ENCODE measurements around the gene MTFP1.
"Not testable (repeated sequence)": the region's sequence is repeated elsewhere in the genome, so short reads cannot be mapped to it uniquely, and the experiment has no call there.

MTFP1 gene

DNA sequence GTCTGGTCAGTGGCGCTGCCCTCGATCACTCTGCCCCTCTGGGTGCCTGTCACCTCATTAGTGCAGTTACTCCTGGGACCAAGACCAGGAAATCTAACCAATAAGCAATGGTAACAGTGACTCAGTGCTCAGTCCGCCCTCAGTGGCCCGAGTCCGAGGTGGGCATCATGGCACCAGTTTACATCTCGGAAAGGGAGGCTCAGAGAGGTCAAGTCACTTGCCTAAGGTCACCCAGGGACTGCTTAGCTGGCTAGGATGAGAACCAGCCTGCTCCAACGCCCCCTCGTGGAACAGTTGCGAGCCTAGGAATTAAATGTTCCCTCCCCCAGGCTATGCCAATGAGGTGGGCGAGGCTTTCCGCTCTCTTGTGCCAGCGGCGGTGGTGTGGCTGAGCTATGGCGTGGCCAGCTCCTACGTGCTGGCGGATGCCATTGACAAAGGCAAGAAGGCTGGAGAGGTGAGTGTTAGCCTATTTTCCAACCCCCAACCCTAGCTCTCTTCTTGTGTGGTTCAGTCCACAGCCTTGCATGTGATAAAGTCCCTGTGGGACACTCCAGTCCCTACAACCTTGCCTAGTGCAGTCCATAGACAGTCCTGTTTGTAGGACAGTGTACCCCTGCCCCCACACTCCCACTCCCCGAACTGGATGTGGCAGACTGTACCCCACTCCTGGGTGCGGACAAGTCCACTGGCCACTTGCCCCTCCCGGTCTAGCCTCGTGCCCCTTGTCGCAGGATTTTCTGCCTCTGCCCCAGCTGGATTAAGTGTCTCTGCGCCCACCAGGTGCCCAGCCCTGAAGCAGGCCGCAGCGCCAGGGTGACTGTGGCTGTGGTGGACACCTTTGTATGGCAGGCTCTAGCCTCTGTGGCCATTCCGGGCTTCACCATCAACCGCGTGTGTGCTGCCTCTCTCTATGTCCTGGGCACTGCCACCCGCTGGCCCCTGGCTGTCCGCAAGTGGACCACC, 1.1 kb downstream of the MTFP1 start:
- peak; percentile 81 for DNase-seq

DNA sequence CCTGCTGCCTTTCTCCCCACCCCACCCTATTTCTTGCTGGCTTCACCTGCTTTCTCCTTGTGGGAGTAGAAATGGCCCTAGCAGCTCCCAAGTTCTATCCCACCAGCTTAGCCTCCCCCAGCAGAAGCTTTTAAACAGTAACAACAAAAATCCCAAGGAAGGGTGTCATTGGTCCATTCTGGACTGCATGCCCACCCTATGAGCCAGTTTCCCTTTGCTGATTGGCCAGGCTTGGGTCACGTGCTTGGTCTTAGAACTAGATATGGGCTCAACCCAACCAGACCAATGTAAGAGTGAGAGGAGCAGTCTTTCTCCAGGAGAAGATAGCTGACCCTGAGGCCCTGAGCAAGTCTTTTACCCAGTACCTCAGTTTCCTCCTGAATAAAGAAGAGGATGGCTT, 2.3 kb downstream of the MTFP1 start:
- no peak for DNase-seq

DNA sequence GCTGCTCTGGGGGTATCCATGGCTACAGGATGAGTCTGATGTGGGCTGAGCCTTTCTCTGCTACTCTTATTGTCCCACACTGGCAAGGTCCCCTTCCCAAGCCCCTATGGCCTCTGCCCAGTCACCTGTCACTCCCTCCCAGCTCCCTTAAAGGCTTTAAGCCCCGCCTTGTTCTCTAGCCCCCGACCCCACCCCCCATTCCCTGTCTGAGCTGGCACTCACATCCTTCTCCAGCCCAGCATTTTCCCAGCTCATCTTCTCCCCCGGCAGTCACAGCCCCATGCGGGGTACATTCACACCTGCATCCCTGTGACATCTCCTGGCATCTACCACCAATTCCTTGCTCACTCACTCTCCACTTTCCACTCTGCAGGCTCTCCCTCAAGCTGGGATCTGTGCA, 4.3 kb downstream of the MTFP1 start:
- DNase-seq, result no peak

DNA sequence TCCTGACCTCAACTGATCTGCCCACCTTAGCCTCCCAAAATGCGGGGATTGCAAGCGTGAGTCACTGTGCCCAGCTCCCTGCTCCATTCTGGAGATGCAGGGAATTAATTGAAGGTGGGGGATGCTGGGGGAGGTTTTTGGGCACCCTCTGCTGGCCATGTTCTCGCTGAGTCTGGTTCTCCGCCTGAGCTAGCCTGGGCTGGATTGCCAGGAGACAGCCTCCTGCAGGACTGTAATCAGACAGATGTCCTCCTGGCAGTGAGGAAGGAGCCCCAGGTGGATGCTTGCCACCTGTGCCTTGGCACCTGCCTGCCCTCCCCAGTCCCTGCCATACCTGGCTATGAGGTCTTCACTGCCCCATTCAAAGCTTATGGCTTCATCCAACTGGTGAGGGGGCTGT, 5.4 kb downstream of the MTFP1 start:
- DNase-seq, result no peak

DNA sequence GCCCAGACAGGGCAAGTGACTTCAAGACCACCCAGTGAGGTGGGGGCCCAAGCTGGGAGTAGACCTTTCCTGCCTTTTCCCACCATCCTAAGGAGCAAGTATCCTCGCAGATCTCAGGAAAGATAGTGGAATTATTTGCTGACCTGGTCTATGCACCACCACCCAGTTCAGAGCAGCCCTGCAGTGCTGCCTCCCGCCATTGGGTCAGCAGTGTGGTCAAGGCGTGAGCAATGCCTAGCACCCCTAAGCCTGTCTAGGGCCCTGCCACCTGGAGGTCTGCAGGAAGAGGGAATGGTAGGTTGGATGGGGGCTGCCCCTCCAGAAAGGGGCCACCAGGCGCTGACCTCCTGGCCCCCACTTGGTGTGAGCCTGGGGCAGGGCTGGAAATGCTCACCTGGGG, 6.5 kb downstream of the MTFP1 start:
- DNase-seq, result no peak

DNA sequence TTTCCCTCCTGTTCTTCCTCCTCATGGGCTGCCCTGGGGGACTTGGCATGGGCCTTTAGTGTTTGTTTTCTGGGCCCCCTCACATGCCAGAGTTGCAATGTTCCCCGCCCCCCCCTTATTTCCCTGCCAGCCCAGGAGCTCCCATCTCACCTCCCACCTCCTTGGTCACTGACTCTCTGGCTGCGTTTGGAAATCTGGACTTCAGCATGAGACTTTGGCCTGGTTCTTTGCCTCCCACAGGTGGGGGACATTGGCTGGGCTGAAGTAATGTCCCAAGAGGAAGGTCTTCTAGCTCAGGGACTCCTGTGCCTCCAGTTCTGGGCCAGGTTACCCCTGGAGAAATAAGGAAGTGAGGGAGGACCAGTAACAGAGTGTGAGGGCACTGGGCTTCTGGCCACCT, 7.0 kb downstream of the MTFP1 start:
- no peak for DNase-seq

DNA sequence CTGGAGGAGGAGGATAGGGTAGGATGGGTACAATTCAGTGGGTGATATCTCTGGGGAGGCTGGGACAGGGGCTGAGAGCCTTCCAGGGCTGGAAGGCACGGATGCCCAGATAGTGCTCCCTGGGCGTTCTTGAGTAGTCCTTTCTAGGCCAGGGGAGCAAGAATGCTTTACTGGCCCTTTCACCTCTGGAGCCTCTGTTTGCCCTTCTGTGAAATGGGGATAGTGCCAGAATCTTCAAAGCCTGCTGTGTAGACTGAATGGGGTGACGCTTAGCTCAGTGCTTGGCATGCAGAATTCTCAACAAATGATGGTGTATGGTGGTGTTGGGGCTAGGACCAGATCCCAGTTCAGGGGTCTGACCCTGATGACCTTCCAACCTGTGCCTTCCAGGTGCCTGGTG, 7.7 kb downstream of the MTFP1 start:
- no peak for DNase-seq

DNA sequence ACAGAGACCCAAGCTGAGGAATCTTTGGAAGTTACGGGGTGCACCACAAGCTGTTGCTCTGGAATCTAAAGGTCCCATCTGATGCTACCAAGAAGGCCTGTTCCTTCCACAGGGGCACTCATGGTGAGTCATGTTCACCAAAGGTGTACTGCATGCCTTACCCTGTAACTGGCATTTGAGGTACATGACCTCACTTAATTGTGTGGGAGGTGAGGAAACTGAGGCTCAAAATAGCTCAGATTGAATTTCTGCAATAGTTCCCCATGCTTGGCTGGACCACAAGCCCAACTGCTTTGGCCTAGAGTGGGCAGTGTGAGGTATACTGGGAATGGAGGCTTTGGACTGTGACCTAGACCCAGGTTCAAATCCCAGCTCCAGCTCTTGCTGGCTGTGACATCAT, 8.2 kb downstream of the MTFP1 start:
- DNase-seq, result no peak

DNA sequence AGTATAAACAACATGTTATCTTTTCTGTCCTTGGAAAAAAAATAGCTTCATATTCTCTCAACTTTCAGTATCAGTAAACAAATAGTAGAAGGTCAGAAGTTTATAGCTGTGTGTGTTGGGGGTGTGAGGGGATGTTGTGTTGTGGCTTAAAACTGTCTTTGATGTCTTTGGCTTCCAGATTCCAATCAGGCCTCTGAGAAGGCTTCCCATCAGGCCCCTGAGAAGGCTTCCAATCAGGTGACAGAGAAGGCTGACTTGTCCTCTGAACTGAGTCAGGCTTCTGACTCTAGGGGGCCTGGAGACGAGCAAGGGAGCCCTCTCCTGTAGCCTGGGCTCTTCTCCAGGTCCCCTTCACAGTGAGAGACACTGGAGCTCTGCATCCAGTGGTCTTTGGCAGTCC, 9.3 kb downstream of the MTFP1 start:
- no peak for DNase-seq

DNA sequence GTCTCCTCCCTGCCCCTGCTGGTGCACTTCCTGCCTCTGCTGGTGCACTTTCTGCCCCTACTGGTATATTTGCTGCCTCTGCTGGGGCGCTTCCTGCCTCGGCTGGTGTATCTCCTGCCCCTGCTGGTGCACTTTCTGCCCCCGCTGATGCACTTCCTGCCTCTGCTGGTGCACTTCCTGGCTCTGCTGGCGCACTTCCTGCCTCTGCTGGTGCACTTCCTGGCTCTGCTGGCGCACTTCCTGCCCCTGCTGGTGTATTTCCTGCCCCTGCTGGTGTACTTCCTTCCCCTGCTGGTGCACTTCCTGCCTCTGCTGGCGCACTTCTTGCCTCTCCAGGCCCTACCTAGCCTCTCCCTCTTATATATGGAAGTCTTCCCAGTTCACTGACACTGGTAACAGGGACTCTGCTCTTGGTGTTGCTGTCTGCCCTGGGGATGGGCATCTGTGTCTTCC, 10.1 kb downstream of the MTFP1 start:
- no peak for DNase-seq

DNA sequence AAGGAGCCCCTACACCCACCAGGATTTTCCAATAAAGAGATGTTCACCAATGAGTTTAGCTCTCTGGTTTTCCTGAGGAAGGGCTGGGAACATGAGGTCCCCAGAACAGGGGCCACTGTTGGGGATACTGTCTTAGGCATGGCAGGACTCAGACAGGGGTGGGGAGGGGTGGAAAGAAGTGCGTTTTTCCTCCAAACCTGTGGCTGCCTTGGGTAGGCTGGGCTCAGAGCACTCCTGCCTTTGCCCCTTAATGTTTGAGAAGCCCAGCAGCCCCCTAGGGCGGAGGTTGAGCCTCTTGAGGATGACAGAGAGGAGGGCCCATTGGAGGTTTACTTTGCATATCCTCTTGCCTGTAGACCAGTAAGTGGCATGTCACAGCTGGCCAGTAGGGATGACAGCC, 10.6 kb downstream of the MTFP1 start:
- DNase-seq, result no peak

DNA sequence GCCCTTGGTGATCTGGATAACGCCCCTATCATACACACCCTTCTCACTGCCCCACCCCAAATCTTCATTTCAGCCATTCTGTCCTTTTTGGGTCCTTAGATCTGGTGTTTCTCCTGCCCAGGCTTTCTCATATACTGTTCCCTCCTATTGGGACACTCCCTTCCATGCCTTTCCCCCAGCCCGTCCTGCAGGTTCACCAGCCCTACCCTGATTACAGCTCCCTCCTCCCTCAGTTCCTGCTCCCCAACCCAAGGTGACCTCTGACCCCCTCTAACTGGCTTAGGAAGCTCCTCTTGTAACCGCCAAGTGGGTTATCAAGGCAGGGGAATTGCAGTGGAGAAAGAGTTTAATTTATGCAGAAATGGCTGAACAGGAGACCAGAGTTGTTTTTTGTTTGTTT, 13.0 kb downstream of the MTFP1 start:
- no peak for DNase-seq

DNA sequence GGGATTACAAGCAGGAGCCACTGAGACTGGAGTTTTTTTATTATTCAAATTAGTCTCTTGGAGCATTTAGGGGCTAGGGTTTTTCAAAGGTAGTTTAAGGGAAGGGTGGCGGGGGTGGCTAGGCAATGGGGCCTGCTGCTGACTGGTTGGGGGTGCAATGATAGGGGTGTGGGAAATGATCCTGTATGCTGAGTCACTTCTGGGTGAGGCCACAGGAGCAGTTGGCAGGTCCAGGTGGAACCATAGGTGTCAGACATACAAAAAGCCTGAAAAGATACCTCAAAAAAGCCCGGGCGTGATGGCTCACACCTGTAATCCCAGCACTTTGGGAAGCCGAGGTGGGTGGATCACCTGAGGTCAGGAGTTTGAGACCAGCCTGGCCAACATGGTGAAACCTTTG, 13.7 kb downstream of the MTFP1 start:
- DNase-seq, result no peak

DNA sequence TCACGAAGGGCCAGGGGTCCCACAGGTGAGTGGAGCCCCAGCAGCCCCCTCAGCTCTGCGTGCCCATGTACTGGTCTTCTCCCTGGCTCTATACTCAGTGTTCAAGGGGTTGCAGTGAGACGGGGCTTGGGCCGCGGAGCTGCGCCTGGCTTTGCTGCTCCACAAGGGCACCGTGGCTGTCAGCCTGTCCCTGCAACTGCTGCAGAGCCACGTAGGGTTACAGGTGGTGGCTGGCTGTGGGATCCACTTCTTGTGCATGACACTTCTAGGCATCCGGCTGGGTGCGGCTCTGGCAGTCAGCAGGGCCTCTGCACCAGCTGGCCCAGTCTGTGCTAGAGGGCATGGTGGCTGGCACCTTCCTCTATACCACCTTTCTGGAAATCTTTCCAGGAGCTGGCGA, 14.3 kb downstream of the MTFP1 start:
- no peak for DNase-seq

DNA sequence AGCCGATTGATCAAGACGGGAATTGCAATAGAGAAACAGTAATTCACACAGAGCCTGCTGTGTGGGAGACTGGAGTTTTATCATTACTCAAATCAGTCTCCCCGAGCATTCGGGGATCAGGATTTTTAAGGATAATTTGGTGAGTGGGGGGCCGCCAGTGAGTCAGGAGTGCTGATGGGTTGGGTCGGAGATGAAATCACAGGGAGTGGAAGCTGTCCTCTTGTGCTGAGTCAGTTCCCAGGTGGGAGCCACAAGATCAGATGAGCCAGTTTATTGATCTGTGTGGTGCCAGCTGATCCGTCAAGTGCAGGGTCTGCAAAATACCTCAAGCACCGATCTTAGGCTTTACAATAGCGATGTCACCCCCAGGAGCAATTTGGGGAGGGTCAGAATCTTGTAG, 15.5 kb downstream of the MTFP1 start:
- no peak for DNase-seq

DNA sequence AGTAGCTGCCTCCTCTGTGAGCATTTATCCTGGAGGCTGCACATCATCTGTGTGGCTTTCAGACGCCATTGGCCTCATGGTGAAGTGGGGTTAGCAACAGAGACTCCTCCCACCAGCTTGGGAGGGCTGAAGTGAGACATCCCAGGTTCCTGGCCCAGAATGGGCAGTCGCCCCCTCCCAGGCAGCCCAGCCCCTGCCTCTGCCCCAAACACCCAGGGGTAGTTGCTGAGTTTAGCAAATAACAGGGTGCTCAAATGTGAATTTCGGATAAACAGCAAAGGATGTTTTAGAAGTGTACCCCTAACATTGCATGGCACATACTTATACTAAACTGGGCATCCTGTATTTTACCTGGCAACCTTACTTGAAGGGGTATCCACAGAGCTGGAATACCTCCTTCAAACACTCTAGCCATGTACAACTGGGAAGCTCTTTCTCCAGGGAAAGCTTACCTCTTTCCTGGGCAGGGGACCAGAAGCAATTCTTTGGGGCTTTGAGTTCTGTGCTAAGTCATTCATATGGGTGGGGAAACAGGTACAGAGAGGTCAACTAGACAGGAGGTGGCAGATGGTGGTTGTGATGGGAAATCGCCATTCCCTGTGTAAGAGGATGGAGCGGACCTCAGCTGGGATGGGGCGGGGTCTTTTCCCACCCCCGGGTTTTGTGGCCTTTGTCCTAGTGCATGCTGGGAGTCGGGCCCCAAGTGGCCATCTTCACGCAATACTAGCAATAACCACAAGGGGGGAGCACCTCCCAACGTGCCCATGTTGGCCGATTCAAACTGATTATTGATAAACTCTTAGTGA, 19.3 kb downstream of the MTFP1 start:
- DNase-seq, result peak; percentile 59

DNA sequence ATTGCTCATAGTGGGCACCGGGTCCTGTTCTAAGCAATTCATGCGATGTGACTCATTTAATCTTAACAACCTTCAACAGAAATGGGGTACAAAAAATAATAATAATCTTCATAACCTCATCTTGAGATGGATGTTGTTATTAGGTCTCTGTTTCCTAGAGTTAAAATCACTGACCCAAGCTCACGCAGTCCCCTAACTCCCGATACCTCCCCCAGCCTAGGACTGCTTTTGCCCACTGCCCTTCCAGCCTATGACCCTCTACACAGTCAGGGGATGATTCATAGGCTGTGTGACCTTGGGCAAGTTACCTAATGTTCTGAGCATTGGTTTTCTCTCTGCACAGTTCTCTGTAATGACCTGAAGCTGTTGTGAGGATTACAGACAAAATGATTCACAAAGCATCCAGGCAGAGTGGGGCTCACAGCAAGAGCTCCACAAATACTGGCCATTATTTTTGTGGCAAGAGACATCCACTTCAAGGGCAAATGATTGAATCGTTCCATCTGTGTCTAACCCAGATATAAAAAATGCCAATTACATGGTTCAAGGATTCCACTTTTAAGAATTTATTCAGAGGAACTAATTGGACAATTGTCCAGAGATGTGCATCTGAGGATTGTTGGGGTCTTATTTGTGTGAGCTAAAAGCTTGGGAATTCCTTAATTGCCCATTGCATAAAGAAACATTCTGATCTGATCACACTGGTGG, 20.0 kb downstream of the MTFP1 start:
- DNase-seq, result no peak

DNA sequence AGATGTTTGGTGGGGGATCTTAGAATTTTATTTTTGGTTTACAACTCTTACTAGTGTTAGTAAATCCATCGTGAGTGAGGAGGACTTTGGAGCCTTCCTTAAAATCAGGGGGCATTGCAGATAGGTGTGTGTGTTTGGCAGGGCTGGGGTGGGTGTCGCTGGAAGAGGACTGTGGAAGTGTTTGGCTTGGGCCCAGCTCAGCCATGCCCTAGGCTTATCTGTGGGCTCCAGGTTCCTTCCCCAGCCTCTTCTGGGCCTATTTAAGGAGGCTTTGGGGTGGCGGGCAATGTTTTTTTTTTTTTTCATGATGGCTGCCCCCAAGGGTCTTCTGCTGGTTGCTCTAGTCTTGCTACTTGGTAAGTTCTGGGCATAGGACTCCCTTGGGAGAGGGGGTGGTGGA, 22.1 kb downstream of the MTFP1 start:
- DNase-seq, result no peak

DNA sequence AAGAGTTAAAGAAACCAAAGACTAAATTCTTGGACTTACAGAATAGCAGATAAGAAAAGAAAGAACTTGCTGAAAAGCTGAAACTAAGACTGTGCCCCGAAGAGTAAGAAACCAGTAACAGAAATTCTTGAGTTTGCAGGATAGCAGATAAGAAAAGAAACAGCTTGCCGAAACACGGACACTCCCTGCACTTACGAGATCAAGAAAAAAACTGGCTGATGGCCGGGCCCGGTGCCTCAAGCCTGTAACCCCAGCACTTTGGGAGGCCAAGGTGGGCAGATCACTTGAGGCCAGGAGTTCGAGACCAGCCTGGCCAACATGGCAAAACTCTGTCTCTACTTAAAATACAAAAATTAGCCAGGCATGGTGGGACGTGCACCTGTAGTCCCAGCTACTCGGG, 25.9 kb downstream of the MTFP1 start:
- DNase-seq, result not testable (repeated sequence)

DNA sequence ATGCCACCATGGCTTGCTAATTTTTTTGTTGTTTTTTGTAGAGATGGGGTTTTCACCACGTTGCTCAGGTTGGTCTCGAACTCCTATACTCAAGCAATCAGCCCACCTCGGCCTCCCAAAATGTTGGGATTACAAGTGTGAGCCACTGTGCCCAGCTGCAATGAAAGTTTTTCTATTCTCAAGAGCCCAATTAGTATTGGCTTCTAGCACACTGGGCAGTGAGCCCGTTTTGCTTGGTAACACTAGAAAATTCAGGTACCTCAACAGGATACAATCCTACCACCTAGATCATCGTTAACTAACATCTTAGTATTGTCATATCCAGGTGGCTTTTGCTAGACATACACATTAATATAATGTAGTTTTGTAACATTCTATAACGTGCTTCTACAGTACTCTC, 27.3 kb downstream of the MTFP1 start:
- no peak for DNase-seq

DNA sequence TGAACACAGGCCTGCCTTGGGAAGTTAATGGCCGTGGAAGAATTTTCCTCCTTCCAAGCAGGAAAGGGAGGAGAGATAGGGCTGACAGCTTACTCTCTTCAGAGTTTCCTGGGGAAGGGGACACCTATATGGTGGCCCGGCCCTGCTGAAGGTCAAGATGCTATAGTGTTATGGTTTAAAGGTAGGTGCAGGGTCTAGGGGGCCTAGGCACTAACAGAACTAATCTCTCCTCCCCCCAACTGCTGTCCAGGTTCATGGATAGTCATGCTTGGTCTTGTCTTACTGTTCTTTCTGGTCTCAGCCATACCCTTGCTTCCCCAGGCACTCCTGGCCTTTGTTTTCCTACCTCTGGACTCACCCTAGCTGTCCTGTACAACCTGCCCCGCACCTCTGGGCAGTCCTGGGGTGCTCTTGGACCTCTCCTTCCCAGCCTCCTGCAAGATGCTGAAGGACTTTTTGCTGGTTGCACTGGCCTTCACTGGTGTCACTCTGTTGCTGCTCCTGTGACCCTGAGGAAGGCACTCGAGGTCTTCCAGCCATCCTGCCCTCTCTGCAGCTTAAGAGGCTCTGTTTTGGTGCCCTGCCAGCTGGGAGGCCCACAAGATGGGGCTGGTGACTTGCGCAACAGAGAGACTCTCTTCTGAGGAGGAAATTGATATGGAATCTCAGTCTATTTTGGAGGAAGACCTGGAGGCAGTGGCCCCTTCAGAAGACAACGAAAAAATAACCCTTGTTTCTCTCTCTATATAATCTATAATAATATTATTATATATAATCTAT, 28.4 kb downstream of the MTFP1 start:
- no peak for DNase-seq
